Measurements from ENCODE around the gene YKT6. TPM values are rescaled to one million over a fixed set of nuclear protein-coding genes. Genes with fewer than 3 reads are reported as not detected.

The YKT6 gene
- total and polyA plus RNA-seq, 2 donors (not counting 3 experiments of a cell fraction or from before 2014, with no cell fraction given): 117 to 120 TPM

DNA sequence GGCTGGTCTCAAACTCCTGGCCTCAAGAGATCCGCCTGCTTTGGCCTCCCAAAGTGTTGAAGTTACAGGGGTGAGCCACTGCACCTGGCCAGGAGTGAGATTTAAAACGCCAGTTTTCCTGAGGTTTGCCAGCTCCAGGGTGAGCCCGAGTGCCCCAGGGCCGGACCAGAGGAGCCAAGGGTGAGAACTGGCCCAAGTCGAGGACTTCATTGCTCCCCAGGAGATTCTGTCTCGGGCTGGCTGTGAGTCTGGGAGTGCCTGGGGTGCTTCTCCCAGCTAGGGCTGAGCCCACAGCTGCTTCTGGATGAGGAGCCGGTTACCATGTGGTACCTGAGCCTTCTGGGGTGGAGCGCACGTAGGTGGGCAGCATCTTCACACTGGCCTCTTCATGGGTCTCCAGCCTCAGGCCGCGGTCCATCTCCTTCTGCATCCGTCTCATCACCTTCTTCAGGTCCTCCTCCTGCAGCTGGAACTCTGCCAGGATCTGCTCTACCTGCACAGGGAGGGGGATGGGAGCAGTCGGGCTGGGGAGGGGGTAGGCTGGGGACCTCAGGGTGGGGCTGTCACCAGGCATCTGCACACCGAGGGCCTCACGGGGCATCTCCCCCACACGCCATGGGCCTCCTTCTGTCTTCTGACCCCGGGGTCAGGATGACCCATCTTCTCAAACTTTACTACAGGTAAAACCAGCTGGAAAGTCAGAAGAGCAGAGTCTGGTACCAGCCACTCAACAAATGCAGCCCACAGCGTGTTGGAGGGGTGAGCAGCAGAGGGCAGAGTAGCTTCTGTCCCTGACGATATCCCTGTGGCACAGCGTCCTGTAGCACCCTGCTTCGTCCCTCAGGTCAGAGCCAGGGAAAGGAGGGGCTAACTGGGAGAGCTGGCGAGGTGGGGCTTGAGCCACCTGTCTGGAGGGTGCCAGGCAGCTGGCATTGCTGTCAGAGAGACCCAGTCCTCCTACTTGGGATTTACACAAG lies 47.5 kb upstream of the YKT6 start:
- Histone ChIP-seq H3K9ac (replicated peaks; ENCODE audit: extremely low read depth, insufficient read depth, low read length) (no peak overlapping the region), H3K9me3 (replicated peaks; ENCODE audit: control insufficient read depth, insufficient read depth, low read length) (no peaks in the 10 kb centered on the region), H3K4me1 (ENCODE audit: control insufficient read depth, extremely low read depth, insufficient read depth, low read length) (no peaks in the 10 kb centered on the region), H3K9me1 (replicated peaks; ENCODE audit: control insufficient read depth, extremely low read depth, insufficient read depth, low read length) (no peaks in the 10 kb centered on the region), H3K4me3 (replicated peaks in 1 of 3; ENCODE audit: insufficient read depth in 1 of 3, low read depth in 1 of 3, low read length in 3 of 3) (no peak overlapping the region), H4K20me1 (replicated peaks; ENCODE audit: control insufficient read depth, extremely low read depth, insufficient read depth, low read length) (no peaks in the 10 kb centered on the region), H3K27me3 (ENCODE audit: control insufficient read depth in 2 of 2, insufficient read depth in 2 of 2, low read length in 2 of 2) (no peaks in the 10 kb centered on the region), H3K36me3 (ENCODE audit: control insufficient read depth in 2 of 2, extremely low read depth in 1 of 2, insufficient read depth in 2 of 2, low read length in 2 of 2) (no peaks in the 10 kb centered on the region), H3K79me2 (ENCODE audit: control insufficient read depth, insufficient read depth, low read length) (no peaks in the 10 kb centered on the region), H3K27ac (ENCODE audit: insufficient read depth, low read depth, low read length) (no peak overlapping the region), H2AFZ (ENCODE audit: low read depth, low read length) (no peak overlapping the region), H3K4me2 (ENCODE audit: insufficient read depth, low read length) (no peak overlapping the region)
- BruUV-seq (replicated peaks): no TSS peak
- intact Hi-C loops (cut with micrococcal nuclease) (no loop called here), dilution Hi-C loops (cut with MboI; ENCODE audit: extremely low pct_ligation_motif_present, low sequenced_read_pairs) (no loop called here)
- FAIRE-seq (no peak), DNase-seq (ENCODE audit: low read depth, low spot score) (no peak)
- TF ChIP-seq, protein P1, sequence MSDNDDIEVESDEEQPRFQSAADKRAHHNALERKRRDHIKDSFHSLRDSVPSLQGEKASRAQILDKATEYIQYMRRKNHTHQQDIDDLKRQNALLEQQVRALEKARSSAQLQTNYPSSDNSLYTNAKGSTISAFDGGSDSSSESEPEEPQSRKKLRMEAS (IDR thresholded peaks at IDR 0.05; ENCODE audit: insufficient read depth, insufficient read length): no peak
- TF ChIP-seq GATA2 (IDR thresholded peaks at IDR 0.05; ENCODE audit: insufficient read depth, insufficient read length, low read depth, low read length): no peak
- TF ChIP-seq EZH2 (IDR thresholded peaks at IDR 0.05; ENCODE audit: borderline replicate concordance, low read depth, low read length, severe bottlenecking): no peak
- no peak for TF ChIP-seq POLR2A (IDR thresholded peaks at IDR 0.05; ENCODE audit: low read depth, low read length)
- TF ChIP-seq JUN (IDR thresholded peaks at IDR 0.05; ENCODE audit: borderline replicate concordance, insufficient read depth, insufficient read length, low read depth): no peak
- TF ChIP-seq POLR2AphosphoS5 (IDR thresholded peaks at IDR 0.05; ENCODE audit: insufficient read depth, low read depth, low read length): no peak
- CTCF ChIA-PET: no interaction called here
- POLR2A ChIA-PET: no interaction called here

DNA sequence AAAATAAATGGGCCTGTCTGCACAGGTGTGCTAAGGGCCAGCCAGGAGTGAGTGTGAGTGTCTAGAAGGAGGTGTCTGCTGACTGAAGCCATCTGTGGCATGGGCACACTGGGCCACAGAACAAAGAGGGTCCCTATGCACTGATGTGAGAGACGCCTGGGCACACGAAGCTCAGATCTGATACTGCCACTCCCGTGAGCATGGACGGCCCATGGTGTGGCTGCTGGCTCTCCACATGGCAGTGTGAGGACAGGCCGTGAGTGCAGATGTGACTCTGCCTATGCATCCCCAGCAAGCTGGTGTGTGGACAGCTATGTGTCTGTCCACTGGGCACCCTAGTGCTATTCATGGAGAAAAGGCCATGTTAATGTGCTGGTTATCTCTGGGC lies 46.8 kb upstream of the YKT6 start:
- no TSS peak for BruUV-seq (replicated peaks)
- Histone ChIP-seq H3K9ac (replicated peaks; ENCODE audit: extremely low read depth, insufficient read depth, low read length) (no peak overlapping the region), H3K9me1 (replicated peaks; ENCODE audit: control insufficient read depth, extremely low read depth, insufficient read depth, low read length) (no peaks in the 10 kb centered on the region), H3K4me2 (ENCODE audit: insufficient read depth, low read length) (no peak overlapping the region), H2AFZ (ENCODE audit: low read depth, low read length) (no peak overlapping the region), H3K27ac (ENCODE audit: insufficient read depth, low read depth, low read length) (no peak overlapping the region), H3K9me3 (replicated peaks; ENCODE audit: control insufficient read depth, insufficient read depth, low read length) (no peaks in the 10 kb centered on the region), H3K4me1 (ENCODE audit: control insufficient read depth, extremely low read depth, insufficient read depth, low read length) (no peaks in the 10 kb centered on the region), H3K4me3 (replicated peaks in 1 of 3; ENCODE audit: insufficient read depth in 1 of 3, low read depth in 1 of 3, low read length in 3 of 3) (no peak overlapping the region), H4K20me1 (replicated peaks; ENCODE audit: control insufficient read depth, extremely low read depth, insufficient read depth, low read length) (no peaks in the 10 kb centered on the region), H3K27me3 (ENCODE audit: control insufficient read depth in 2 of 2, insufficient read depth in 2 of 2, low read length in 2 of 2) (no peaks in the 10 kb centered on the region), H3K79me2 (ENCODE audit: control insufficient read depth, insufficient read depth, low read length) (no peaks in the 10 kb centered on the region), H3K36me3 (ENCODE audit: control insufficient read depth in 2 of 2, extremely low read depth in 1 of 2, insufficient read depth in 2 of 2, low read length in 2 of 2) (no peaks in the 10 kb centered on the region)
- dilution Hi-C loops (cut with MboI; ENCODE audit: extremely low pct_ligation_motif_present, low sequenced_read_pairs): no loop called here
- ChIA-PET CTCF (interaction anchor here (1.1 kb wide), 1 partner anchor 17 kb away, joined by 3 read pairs; no protein-coding TSS in a partner anchor), POLR2A (no interaction called here)
- intact Hi-C loops (cut with micrococcal nuclease): no loop called here
- DNase-seq (ENCODE audit: low read depth, low spot score) (no peak), FAIRE-seq (no peak)
- TF ChIP-seq, protein P2, sequence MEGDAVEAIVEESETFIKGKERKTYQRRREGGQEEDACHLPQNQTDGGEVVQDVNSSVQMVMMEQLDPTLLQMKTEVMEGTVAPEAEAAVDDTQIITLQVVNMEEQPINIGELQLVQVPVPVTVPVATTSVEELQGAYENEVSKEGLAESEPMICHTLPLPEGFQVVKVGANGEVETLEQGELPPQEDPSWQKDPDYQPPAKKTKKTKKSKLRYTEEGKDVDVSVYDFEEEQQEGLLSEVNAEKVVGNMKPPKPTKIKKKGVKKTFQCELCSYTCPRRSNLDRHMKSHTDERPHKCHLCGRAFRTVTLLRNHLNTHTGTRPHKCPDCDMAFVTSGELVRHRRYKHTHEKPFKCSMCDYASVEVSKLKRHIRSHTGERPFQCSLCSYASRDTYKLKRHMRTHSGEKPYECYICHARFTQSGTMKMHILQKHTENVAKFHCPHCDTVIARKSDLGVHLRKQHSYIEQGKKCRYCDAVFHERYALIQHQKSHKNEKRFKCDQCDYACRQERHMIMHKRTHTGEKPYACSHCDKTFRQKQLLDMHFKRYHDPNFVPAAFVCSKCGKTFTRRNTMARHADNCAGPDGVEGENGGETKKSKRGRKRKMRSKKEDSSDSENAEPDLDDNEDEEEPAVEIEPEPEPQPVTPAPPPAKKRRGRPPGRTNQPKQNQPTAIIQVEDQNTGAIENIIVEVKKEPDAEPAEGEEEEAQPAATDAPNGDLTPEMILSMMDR (IDR thresholded peaks at IDR 0.05; ENCODE audit: extremely low read depth in 1 of 2, insufficient read depth in 1 of 2, low read depth in 1 of 2, low read length in 2 of 2): no peak
- no peak for TF ChIP-seq FOS (IDR thresholded peaks at IDR 0.05; ENCODE audit: borderline replicate concordance, insufficient read depth, low read length)
- no peak for TF ChIP-seq MYC (IDR thresholded peaks at IDR 0.05; ENCODE audit: low read depth, low read length)
- TF ChIP-seq POLR2A (IDR thresholded peaks at IDR 0.05; ENCODE audit: low read depth, low read length): no peak
- no peak for TF ChIP-seq JUN (IDR thresholded peaks at IDR 0.05; ENCODE audit: borderline replicate concordance, insufficient read depth, insufficient read length, low read depth)
- TF ChIP-seq, protein P1 (IDR thresholded peaks at IDR 0.05; ENCODE audit: insufficient read depth, insufficient read length): no peak
- TF ChIP-seq EZH2 (IDR thresholded peaks at IDR 0.05; ENCODE audit: borderline replicate concordance, low read depth, low read length, severe bottlenecking): no peak

Data from endothelial cell of umbilical vein (primary cell).